A549 (cell line): ENCODE measurements around the gene PRKCG.

ENCODE experiments used
- CTCF ChIP-seq: fragments of >200 bp; sonication (Bioruptor Twin); formaldehyde crosslinking; IDR thresholded peaks from 3 replicates; pipeline ENCODE4 v1.5.1; 2016
- EP300 ChIP-seq, 2 experiments: fragments of >200 bp; sonication (Bioruptor Twin); formaldehyde crosslinking; IDR thresholded peaks; 2 replicates in 1 of 2; 3 replicates in 1 of 2; pipeline ENCODE4 v1.6.1; 2016 to 2017
- HOXA7 ChIP-seq: fragments of 250-450 bp; sonication (Bioruptor Pico); IDR thresholded peaks from 2 replicates; pipeline ENCODE4 v1.5.0; 2020; ENCODE audit warnings: mild to moderate bottlenecking, moderate library complexity
- POLR2A ChIP-seq: IDR thresholded peaks from 2 replicates; pipeline ENCODE4 v1.6.1; 2012; ENCODE audit warnings: mild to moderate bottlenecking, low read length

GRCh38 chr19:53877361-53877766 is 4.6 kb upstream of the PRKCG start:
- TF ChIP-seq POLR2A: no peak
- no peak for TF ChIP-seq CTCF
- TF ChIP-seq EP300 (IDR thresholded peaks at IDR 0.05): no peak
- TF ChIP-seq HOXA7 (CRISPR knock-in tag): peak; percentile 98
